GM23338 (cell line): Measurements from ENCODE around the gene OXCT2. TPM values are rescaled to one million over a fixed set of nuclear protein-coding genes. Genes with fewer than 3 reads are reported as not detected.

ENCODE experiments used
- ATAC-seq: fragments of 200-7000 bp; cut with Tn5 transposase; 3 replicates; pipeline ENCODE4 v1.9.1; 2020
- DNase-seq: peaks from one replicate; pipeline ENCODE4 v3.0.0-alpha.2; 2015; ENCODE audit warnings: low spot score
- H2AFZ ChIP-seq: fragments of 200-600 bp; sonication (generic); 2 replicates; pipeline ENCODE4 v1.8.0; 2016; ENCODE audit warnings: antibody characterized with exemption, mild to moderate bottlenecking, moderate library complexity
- H3F3A ChIP-seq: fragments of 200-600 bp; sonication (generic); replicated peaks from 2 replicates; pipeline ENCODE4 v1.8.0; 2017; ENCODE audit warnings: antibody characterized with exemption, mixed run types, low read depth
- H3K27ac ChIP-seq: fragments of 200-600 bp; sonication (generic); 2 replicates; pipeline ENCODE4 v1.6.1; 2016; ENCODE audit warnings: low read depth
- H3K27me3 ChIP-seq: fragments of 200-600 bp; sonication (generic); 2 replicates; pipeline ENCODE4 v1.8.0; 2016; ENCODE audit warnings: mild to moderate bottlenecking, mixed run types, moderate library complexity; ENCODE audit not compliant: insufficient read depth
- H3K36me3 ChIP-seq: fragments of 200-600 bp; sonication (generic); 2 replicates; pipeline ENCODE4 v1.8.0; 2016; ENCODE audit warnings: mild to moderate bottlenecking; ENCODE audit not compliant: insufficient read depth
- H3K4me1 ChIP-seq: fragments of 200-600 bp; sonication (generic); 2 replicates; pipeline ENCODE4 v1.8.0; 2016; ENCODE audit warnings: mild to moderate bottlenecking, moderate library complexity; ENCODE audit not compliant: insufficient read depth
- H3K4me2 ChIP-seq: fragments of 200-600 bp; sonication (generic); 2 replicates; pipeline ENCODE4 v1.7.1; 2017; ENCODE audit warnings: mixed run types
- H3K4me3 ChIP-seq: fragments of 200-600 bp; sonication (generic); 2 replicates; pipeline ENCODE4 v1.6.1; 2016; ENCODE audit warnings: mixed run types
- H3K79me2 ChIP-seq: fragments of 200-600 bp; sonication (generic); replicated peaks from 2 replicates; pipeline ENCODE4 v1.8.0; 2017; ENCODE audit warnings: mild to moderate bottlenecking; ENCODE audit not compliant: insufficient read depth
- H3K9me2 ChIP-seq: fragments of 200-600 bp; sonication (generic); 2 replicates; pipeline ENCODE4 v1.8.0; 2017; ENCODE audit not compliant: insufficient read depth
- H4K20me1 ChIP-seq: fragments of 200-600 bp; sonication (generic); replicated peaks from 2 replicates; pipeline ENCODE4 v1.8.0; 2017; ENCODE audit warnings: mild to moderate bottlenecking; ENCODE audit not compliant: insufficient read depth
- H3K27ac Mint-ChIP-seq: 2 replicates; pipeline ENCODE4 v1.8.0; 2020; ENCODE audit warnings: inconsistent platforms, mild to moderate bottlenecking, moderate library complexity, mixed read lengths
- H3K27me3 Mint-ChIP-seq: 3 replicates; pipeline ENCODE4 v1.8.0; 2022; ENCODE audit warnings: low read depth, mild to moderate bottlenecking, moderate library complexity, mixed read lengths, inconsistent platforms; ENCODE audit not compliant: insufficient read depth, poor library complexity
- H3K36me3 Mint-ChIP-seq: 3 replicates; pipeline ENCODE4 v1.8.0; 2021; ENCODE audit warnings: low read depth, mild to moderate bottlenecking, inconsistent platforms, moderate library complexity, mixed read lengths
- H3K4me1 Mint-ChIP-seq: 3 replicates; pipeline ENCODE4 v1.8.0; 2020; ENCODE audit warnings: mild to moderate bottlenecking, inconsistent platforms, mixed read lengths
- H3K4me3 Mint-ChIP-seq: 3 replicates; pipeline ENCODE4 v1.8.0; 2021; ENCODE audit warnings: moderate library complexity, mild to moderate bottlenecking, inconsistent platforms, mixed read lengths
- H3K9me3 Mint-ChIP-seq: 3 replicates; pipeline ENCODE4 v1.8.0; 2020; ENCODE audit warnings: moderate library complexity, mild to moderate bottlenecking, inconsistent platforms, mixed read lengths
- CREB1 ChIP-seq: fragments of 250-450 bp; sonication (Bioruptor Pico); IDR thresholded peaks from 2 replicates; pipeline ENCODE4 v1.5.0; 2020; ENCODE audit warnings: low read depth, mild to moderate bottlenecking, moderate library complexity
- NANOG ChIP-seq: IDR thresholded peaks from 2 replicates; pipeline ENCODE4 v1.6.1; 2016; ENCODE audit warnings: antibody characterized with exemption, borderline replicate concordance
- POLR2AphosphoS5 ChIP-seq: IDR thresholded peaks from 2 replicates; pipeline ENCODE4 v1.6.1; 2016; ENCODE audit warnings: antibody characterized with exemption, low read depth
- ZNF114 ChIP-seq: fragments of 250-450 bp; sonication (Bioruptor Pico); IDR thresholded peaks from 2 replicates; pipeline ENCODE4 v1.5.0; 2020; ENCODE audit warnings: mild to moderate bottlenecking, moderate library complexity
- ZNF331 ChIP-seq: fragments of 250-450 bp; sonication (Bioruptor Pico); IDR thresholded peaks from 2 replicates; pipeline ENCODE4 v1.5.0; 2020; ENCODE audit warnings: low read depth, mild to moderate bottlenecking, moderate library complexity
- polyA plus RNA-seq: library from polyadenylated mRNA; unstranded; fragments of >200 nt; fragmentation: Nextera tagmentation; extraction: Ambion mirVana; gene quantifications from 2 replicates; pipeline ENCODE4 v1.2.1, GENCODE V29; 2016
- small RNA-seq: library from RNA; depleted of rRNA; stranded (forward); fragments of <200 nt; gene quantifications from one replicate; pipeline ENCODE3, GENCODE V24; 2014; ENCODE audit warnings: low replicate concordance
- total RNA-seq: library from RNA; depleted of rRNA; stranded (reverse); fragments of >200 nt; shearing (Covaris generic); gene quantifications from 2 replicates; pipeline ENCODE4 v1.2.3, GENCODE V29; 2014; rRNA removed
- TF ChIP-seq, protein P1 (sequence below): IDR thresholded peaks from one replicate; pipeline ENCODE4 v1.6.1; 2018; ENCODE audit warnings: antibody characterized with exemption; ENCODE audit not compliant: unreplicated experiment
- TF ChIP-seq, protein P2 (sequence below), 2 experiments: fragments of 200-600 bp in 1 of 2; sonication (generic) in 1 of 2; conservative IDR thresholded peaks; 2 replicates each; pipeline versions ENCODE4 v1.5.1 to v1.6.1; 2016 to 2017; ENCODE audit warnings: antibody characterized with exemption in 2 of 2, low read depth in 2 of 2, mild to moderate bottlenecking in 2 of 2, moderate library complexity in 1 of 2

Gene OXCT2
- total and polyA plus RNA-seq, 2 experiments from 2014 or later: 1.4 to 2.8 TPM

DNA sequence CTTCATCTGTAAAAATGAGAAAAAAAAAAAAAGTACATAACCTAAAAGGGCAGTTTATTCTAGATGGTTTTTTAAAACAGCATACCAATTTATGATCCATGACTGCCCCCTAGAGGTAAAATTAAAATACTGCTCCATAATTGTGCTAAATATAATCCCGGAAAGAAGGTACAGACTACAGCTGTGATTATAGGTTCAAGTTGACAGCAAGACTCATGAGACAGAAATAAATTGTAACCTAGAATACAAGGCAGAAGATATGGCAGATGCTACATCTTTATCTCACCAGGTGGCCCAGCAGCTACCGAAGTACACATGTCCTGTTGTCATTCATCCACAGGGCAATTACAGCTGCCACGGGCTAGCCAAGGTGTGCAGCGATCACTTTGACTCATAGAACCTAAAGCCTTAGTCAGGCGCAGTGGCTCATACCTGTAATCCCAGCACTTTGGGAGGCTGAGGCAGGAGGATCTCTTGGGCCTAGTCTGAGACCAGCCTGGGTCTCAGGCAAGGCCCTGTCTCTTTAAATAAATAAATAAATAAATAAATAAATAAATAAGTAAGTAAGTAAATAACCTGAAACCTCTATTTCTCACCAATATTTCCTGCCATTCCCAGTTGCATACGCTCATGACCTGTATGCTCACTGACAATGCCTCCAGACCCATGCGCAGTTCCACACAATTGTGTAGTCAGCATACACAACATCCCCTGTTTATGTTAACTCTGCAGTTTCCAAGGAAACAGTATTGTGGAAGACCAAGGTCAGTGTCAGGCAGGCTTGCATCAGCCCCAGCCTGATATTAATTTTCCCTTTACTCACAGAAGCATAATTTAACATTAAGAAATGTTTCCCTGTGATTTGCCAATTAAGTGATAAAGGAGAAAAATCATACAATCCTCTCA, 50.8 kb downstream of the OXCT2 start:
- no peaks in the 10 kb centered on the region for H3K79me2 ChIP-seq
- no peak overlapping the region for H3K4me2 ChIP-seq

More for the DNA sequence above, 50.8 kb downstream of the OXCT2 start:
- ATAC-seq: no peak; the same call in 2 of the 3 replicates
- peak; percentile 72 for DNase-seq
- H3F3A ChIP-seq: no peaks in the 10 kb centered on the region
- Mint-ChIP-seq H3K27me3 (peaks cover 58% of the 10 kb centered on the region), H3K36me3 (no peaks in the 10 kb centered on the region), H3K27ac (no peak overlapping the region), H3K4me3 (no peak overlapping the region), H3K9me3 (no peaks in the 10 kb centered on the region), H3K4me1 (no peaks in the 10 kb centered on the region)
- no peaks in the 10 kb centered on the region for H3K36me3 ChIP-seq
- H3K27ac ChIP-seq: no peak overlapping the region
- no peaks in the 10 kb centered on the region for H3K9me2 ChIP-seq
- no peaks in the 10 kb centered on the region for H3K4me1 ChIP-seq
- peaks cover 95% of the 10 kb centered on the region for H3K27me3 ChIP-seq
- TF ChIP-seq ZNF331 (no peak), NANOG (no peak), ZNF114 (CRISPR knock-in tag) (no peak), POLR2AphosphoS5 (no peak), CREB1 (CRISPR knock-in tag) (no peak)
- TF ChIP-seq, protein P1, sequence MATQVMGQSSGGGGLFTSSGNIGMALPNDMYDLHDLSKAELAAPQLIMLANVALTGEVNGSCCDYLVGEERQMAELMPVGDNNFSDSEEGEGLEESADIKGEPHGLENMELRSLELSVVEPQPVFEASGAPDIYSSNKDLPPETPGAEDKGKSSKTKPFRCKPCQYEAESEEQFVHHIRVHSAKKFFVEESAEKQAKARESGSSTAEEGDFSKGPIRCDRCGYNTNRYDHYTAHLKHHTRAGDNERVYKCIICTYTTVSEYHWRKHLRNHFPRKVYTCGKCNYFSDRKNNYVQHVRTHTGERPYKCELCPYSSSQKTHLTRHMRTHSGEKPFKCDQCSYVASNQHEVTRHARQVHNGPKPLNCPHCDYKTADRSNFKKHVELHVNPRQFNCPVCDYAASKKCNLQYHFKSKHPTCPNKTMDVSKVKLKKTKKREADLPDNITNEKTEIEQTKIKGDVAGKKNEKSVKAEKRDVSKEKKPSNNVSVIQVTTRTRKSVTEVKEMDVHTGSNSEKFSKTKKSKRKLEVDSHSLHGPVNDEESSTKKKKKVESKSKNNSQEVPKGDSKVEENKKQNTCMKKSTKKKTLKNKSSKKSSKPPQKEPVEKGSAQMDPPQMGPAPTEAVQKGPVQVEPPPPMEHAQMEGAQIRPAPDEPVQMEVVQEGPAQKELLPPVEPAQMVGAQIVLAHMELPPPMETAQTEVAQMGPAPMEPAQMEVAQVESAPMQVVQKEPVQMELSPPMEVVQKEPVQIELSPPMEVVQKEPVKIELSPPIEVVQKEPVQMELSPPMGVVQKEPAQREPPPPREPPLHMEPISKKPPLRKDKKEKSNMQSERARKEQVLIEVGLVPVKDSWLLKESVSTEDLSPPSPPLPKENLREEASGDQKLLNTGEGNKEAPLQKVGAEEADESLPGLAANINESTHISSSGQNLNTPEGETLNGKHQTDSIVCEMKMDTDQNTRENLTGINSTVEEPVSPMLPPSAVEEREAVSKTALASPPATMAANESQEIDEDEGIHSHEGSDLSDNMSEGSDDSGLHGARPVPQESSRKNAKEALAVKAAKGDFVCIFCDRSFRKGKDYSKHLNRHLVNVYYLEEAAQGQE: no peak
- TF ChIP-seq, protein P2, sequence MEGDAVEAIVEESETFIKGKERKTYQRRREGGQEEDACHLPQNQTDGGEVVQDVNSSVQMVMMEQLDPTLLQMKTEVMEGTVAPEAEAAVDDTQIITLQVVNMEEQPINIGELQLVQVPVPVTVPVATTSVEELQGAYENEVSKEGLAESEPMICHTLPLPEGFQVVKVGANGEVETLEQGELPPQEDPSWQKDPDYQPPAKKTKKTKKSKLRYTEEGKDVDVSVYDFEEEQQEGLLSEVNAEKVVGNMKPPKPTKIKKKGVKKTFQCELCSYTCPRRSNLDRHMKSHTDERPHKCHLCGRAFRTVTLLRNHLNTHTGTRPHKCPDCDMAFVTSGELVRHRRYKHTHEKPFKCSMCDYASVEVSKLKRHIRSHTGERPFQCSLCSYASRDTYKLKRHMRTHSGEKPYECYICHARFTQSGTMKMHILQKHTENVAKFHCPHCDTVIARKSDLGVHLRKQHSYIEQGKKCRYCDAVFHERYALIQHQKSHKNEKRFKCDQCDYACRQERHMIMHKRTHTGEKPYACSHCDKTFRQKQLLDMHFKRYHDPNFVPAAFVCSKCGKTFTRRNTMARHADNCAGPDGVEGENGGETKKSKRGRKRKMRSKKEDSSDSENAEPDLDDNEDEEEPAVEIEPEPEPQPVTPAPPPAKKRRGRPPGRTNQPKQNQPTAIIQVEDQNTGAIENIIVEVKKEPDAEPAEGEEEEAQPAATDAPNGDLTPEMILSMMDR (conservative IDR thresholded peaks at IDR 0.05; ENCODE audit: low read depth in 2 of 2): peak; percentile 52 to 88
- peaks cover 11% of the 10 kb centered on the region; the same call in 1 of the 2 replicates for H4K20me1 ChIP-seq
- no peak overlapping the region for H2AFZ ChIP-seq
- no peak overlapping the region for H3K4me3 ChIP-seq

Small RNA genes within 50 kb of the gene (small RNA-seq; reads per million reads assigned to genes)
- gene AL033527.1 (not detected), gene RNU7-121P (not detected)

Other genes with a start within 250 kb of the OXCT2 start
- 193 and 199 TPM in 2 replicates for gene PABPC4, start 194.6 kb downstream of the OXCT2 start, total RNA-seq
- gene PABPC4, start 194.6 kb downstream of the OXCT2 start, polyA plus RNA-seq: 280 and 328 TPM in 2 replicates
- 4.1 and 4.5 TPM in 2 replicates for gene HEYL, start 131.7 kb downstream of the OXCT2 start, total RNA-seq
- 1.6 and 1.8 TPM in 2 replicates for gene HEYL, start 131.7 kb downstream of the OXCT2 start, polyA plus RNA-seq
- not detected in 2 replicates for gene NT5C1A, start 99.2 kb downstream of the OXCT2 start, total RNA-seq
- gene NT5C1A, start 99.2 kb downstream of the OXCT2 start, polyA plus RNA-seq: not detected in 2 replicates
- gene HPCAL4, start 79.9 kb downstream of the OXCT2 start, total RNA-seq: 1.1 and 1.2 TPM in 2 replicates
- gene HPCAL4, start 79.9 kb downstream of the OXCT2 start, polyA plus RNA-seq: 0.08 and 0.12 TPM in 2 replicates
- gene PPIE, start 32.5 kb downstream of the OXCT2 start, total RNA-seq: 24.3 and 27.8 TPM in 2 replicates
- 50.3 and 51.9 TPM in 2 replicates for gene PPIE, start 32.5 kb downstream of the OXCT2 start, polyA plus RNA-seq
- 0.43 and 0.90 TPM in 2 replicates for gene BMP8B, start 17.5 kb upstream of the OXCT2 start, total RNA-seq
- gene BMP8B, start 17.5 kb upstream of the OXCT2 start, polyA plus RNA-seq: 0.16 and 0.17 TPM in 2 replicates
- gene TRIT1, start 112.2 kb upstream of the OXCT2 start, total RNA-seq: 31.0 and 31.8 TPM in 2 replicates
- gene TRIT1, start 112.2 kb upstream of the OXCT2 start, polyA plus RNA-seq: 19.4 and 24.3 TPM in 2 replicates
- gene MYCL, start 130.6 kb upstream of the OXCT2 start, total RNA-seq: 38.8 and 41.1 TPM in 2 replicates
- 8.2 and 9.1 TPM in 2 replicates for gene MYCL, start 130.6 kb upstream of the OXCT2 start, polyA plus RNA-seq
- 22.1 and 23.9 TPM in 2 replicates for gene MFSD2A, start 183.8 kb upstream of the OXCT2 start, total RNA-seq
- 16.1 and 17.9 TPM in 2 replicates for gene MFSD2A, start 183.8 kb upstream of the OXCT2 start, polyA plus RNA-seq